Measurements from ENCODE around the gene RGS10.
A peak's percentile ranks its signal among the peaks of the same experiment; 100 is the strongest.

Gene RGS10, protein sequence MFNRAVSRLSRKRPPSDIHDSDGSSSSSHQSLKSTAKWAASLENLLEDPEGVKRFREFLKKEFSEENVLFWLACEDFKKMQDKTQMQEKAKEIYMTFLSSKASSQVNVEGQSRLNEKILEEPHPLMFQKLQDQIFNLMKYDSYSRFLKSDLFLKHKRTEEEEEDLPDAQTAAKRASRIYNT

DNA sequence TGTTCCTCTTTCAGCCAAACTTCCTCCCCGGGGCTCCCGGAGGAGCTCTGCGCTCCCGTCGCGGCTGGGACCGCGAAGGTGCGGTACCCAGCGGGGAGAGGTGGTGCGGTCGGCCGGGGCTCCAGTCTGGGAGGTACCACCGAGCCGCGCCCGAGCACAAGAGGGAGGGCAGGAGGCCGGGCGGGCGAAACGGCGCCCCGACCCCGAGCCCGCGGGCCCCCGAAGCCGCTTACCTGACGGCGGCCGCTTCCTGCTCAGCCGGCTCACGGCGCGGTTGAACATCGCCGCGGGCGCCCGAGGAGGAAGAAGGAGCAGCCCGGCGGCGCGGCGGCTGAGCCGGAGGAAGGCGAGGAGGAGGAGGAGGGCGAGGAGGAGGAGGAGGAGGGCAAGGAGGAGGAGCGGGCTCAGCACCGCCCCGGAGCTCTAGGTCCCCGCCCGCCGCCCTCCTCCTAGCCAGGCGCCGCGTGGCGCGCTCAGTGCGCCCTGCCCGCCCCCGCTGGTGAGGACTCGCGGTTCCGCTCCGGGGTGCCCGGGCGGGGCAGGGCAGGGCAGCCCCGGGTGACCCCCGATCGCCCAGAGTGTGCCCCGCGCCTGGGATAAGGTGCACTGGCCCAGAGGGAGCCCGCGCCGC lies at the start of gene RGS10:
RGS10 (minus strand) TSS at position 363 of the 631 bp plus-strand sequence; CDS start at position 282, 81 bp downstream.
- Histone ChIP-seq H3K4me3 (ENCODE audit: low read length, poor library complexity, severe bottlenecking) (peak within 1 kb of the TSS; percentile 82), H3K27me3 (ENCODE audit: insufficient read depth, low read length, poor library complexity, severe bottlenecking) (no peaks in the 10 kb centered on the region), H3K9me3 (ENCODE audit: insufficient read depth, low read depth, low read length) (no peaks in the 10 kb centered on the region), H3K4me2 (ENCODE audit: low read depth, low read length, poor library complexity, severe bottlenecking) (peak within 1 kb of the TSS; percentile 95), H2AFZ (ENCODE audit: low read length) (peak within 1 kb of the TSS; percentile 90), H3K79me2 (ENCODE audit: insufficient read depth, low read length) (peaks cover 13% of the 10 kb centered on the region), H3K36me3 (ENCODE audit: insufficient read depth, low read length) (no peaks in the 10 kb centered on the region), H4K20me1 (ENCODE audit: insufficient read depth, low read length, poor library complexity, severe bottlenecking) (peaks cover 7% of the 10 kb centered on the region), H3K4me1 (ENCODE audit: insufficient read depth, low read length, poor library complexity, severe bottlenecking) (peaks cover 38% of the 10 kb centered on the region), H3K9me2 (replicated peaks; ENCODE audit: low read depth, low read length) (no peaks in the 10 kb centered on the region), H3F3A (ENCODE audit: low read depth) (no peaks in the 10 kb centered on the region), H3K9ac (ENCODE audit: low read depth, low read length, poor library complexity, severe bottlenecking) (peak within 1 kb of the TSS; percentile 83)
- TF ChIP-seq, protein P1, sequence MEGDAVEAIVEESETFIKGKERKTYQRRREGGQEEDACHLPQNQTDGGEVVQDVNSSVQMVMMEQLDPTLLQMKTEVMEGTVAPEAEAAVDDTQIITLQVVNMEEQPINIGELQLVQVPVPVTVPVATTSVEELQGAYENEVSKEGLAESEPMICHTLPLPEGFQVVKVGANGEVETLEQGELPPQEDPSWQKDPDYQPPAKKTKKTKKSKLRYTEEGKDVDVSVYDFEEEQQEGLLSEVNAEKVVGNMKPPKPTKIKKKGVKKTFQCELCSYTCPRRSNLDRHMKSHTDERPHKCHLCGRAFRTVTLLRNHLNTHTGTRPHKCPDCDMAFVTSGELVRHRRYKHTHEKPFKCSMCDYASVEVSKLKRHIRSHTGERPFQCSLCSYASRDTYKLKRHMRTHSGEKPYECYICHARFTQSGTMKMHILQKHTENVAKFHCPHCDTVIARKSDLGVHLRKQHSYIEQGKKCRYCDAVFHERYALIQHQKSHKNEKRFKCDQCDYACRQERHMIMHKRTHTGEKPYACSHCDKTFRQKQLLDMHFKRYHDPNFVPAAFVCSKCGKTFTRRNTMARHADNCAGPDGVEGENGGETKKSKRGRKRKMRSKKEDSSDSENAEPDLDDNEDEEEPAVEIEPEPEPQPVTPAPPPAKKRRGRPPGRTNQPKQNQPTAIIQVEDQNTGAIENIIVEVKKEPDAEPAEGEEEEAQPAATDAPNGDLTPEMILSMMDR (conservative IDR thresholded peaks at IDR 0.05; ENCODE audit: low read length): no peak

DNA sequence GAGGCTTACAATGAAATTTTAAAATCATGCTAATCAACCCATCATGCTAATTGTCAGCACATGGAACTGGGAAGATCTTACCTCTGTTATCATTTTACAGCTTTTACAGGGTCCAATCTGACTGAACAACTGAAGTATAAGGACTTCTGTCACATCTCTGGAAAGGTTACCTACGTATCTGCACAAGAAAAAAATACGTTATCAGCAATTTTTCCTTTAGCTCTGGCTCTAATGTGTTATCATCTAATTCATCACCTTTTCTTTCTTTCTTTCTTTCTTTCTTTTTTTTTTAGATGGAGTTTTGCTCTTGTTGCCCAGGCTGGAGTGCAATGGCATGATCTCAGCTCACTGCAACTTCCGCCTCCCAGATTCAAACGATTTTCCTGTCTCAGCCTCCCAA lies 45.6 kb upstream of the RGS10 start:
- Histone ChIP-seq H2AFZ (ENCODE audit: low read length) (no peak overlapping the region), H3K9me2 (replicated peaks; ENCODE audit: low read depth, low read length) (no peaks in the 10 kb centered on the region), H3K79me2 (ENCODE audit: insufficient read depth, low read length) (peaks cover 100% of the 10 kb centered on the region), H3K4me2 (ENCODE audit: low read depth, low read length, poor library complexity, severe bottlenecking) (peak overlapping the region; percentile 66), H3K9ac (ENCODE audit: low read depth, low read length, poor library complexity, severe bottlenecking) (no peak overlapping the region), H4K20me1 (ENCODE audit: insufficient read depth, low read length, poor library complexity, severe bottlenecking) (peaks cover 88% of the 10 kb centered on the region), H3K36me3 (ENCODE audit: insufficient read depth, low read length) (peaks cover 49% of the 10 kb centered on the region; the same call in 1 of the 2 replicates), H3K4me1 (ENCODE audit: insufficient read depth, low read length, poor library complexity, severe bottlenecking) (peaks cover 57% of the 10 kb centered on the region), H3K4me3 (ENCODE audit: low read length, poor library complexity, severe bottlenecking) (peak overlapping the region; percentile 38), H3F3A (ENCODE audit: low read depth) (no peaks in the 10 kb centered on the region; the same call in 1 of the 2 replicates), H3K9me3 (ENCODE audit: insufficient read depth, low read depth, low read length) (no peaks in the 10 kb centered on the region), H3K27me3 (ENCODE audit: insufficient read depth, low read length, poor library complexity, severe bottlenecking) (no peaks in the 10 kb centered on the region)
- no peak for TF ChIP-seq EZH2phosphoT487 (IDR thresholded peaks at IDR 0.05; ENCODE audit: borderline replicate concordance)
- TF ChIP-seq, protein P1 (conservative IDR thresholded peaks at IDR 0.05; ENCODE audit: low read length): no peak

DNA sequence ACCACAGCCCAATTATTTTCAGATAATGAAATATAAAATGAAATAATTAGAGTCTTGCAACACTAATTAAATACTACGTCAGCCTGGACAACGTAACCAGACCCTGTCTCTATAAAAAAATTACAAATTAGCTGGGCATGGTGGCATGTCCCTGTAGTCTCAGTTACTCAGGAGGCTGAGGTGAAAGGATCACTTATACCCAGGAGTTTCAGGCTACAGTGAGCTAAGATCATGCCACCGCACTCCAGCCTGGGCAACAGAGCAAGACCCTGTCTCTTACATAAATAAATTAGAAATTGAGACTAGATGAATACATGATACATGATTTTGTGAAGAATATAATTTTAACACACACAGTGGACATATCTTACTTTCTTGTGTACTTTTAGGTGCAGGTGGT lies 35.8 kb upstream of the RGS10 start:
- peaks cover 16% of the 10 kb centered on the region for H3K79me2 ChIP-seq (ENCODE audit: insufficient read depth, low read length)
- no peaks in the 10 kb centered on the region for H3K9me2 ChIP-seq (replicated peaks; ENCODE audit: low read depth, low read length)
- H3F3A ChIP-seq (ENCODE audit: low read depth): 0 out of 2 replicates have a peak, but pooled peaks cover 2% of the 10 kb centered on the region
- no peak overlapping the region for H2AFZ ChIP-seq (ENCODE audit: low read length)
- H3K4me2 ChIP-seq (ENCODE audit: low read depth, low read length, poor library complexity, severe bottlenecking): no peak overlapping the region
- no peak overlapping the region for H3K4me3 ChIP-seq (ENCODE audit: low read length, poor library complexity, severe bottlenecking)
- H3K36me3 ChIP-seq (ENCODE audit: insufficient read depth, low read length): peaks cover 98% of the 10 kb centered on the region
- no peaks in the 10 kb centered on the region for H3K4me1 ChIP-seq (ENCODE audit: insufficient read depth, low read length, poor library complexity, severe bottlenecking)
- H3K27me3 ChIP-seq (ENCODE audit: insufficient read depth, low read length, poor library complexity, severe bottlenecking): no peaks in the 10 kb centered on the region
- no peaks in the 10 kb centered on the region for H3K9me3 ChIP-seq (ENCODE audit: insufficient read depth, low read depth, low read length)
- no peak for TF ChIP-seq EZH2phosphoT487 (IDR thresholded peaks at IDR 0.05; ENCODE audit: borderline replicate concordance)
- TF ChIP-seq, protein P1 (conservative IDR thresholded peaks at IDR 0.05; ENCODE audit: low read length): no peak
- peaks cover 26% of the 10 kb centered on the region for H4K20me1 ChIP-seq (ENCODE audit: insufficient read depth, low read length, poor library complexity, severe bottlenecking)
- H3K9ac ChIP-seq (ENCODE audit: low read depth, low read length, poor library complexity, severe bottlenecking): no peak overlapping the region
